Measurements from ENCODE around the gene PCDHGA11.
"Not testable (repeated sequence)": the region's sequence is repeated elsewhere in the genome, so short reads cannot be mapped to it uniquely, and the experiment has no call there.

Gene PCDHGA11

GRCh38 chr5:141432726-141433125, 11.9 kb downstream of the PCDHGA11 start:
- not testable (repeated sequence) for DNase-seq

DNA sequence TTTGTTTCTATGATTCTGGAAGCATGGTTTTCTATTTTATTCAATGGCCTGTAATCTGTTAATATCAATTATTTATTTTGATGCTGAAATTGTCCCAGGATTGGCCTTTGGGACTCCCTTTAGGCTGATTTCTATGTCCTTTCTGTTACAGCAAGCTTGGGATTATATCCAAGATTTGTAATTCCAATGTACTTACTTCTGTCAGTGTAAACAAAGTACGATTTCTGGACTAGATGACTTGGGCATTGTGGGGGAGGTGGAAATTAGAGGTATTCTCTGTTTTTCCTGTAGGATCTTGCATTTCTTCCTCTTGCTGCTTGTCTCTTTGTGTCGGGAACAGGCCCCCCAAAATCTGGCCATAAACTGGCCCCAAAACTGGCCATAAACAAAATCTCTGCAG, 13.2 kb downstream of the PCDHGA11 start:
- no peak for DNase-seq

DNA sequence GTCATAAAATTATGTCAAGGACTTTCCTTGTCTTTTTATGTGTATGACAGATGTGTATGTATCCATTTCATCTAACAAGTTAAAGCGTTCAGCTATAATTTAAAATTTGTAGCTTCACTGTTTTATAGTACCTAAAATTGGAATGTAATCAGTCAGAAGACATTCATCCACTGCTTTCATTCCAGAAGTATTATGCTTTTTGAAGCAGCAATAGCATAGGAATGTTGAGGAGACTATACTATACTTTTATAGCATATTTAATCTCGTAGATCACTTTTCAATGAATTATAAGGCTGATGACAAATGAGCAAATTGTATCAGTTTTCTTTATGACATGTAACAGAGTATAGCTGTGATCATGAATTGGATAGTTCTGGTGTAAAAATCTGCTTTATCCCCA, 16.4 kb downstream of the PCDHGA11 start:
- no peak for DNase-seq

GRCh38 chr5:141439411-141440141, 18.7 kb downstream of the PCDHGA11 start:
- no peak for DNase-seq

DNA sequence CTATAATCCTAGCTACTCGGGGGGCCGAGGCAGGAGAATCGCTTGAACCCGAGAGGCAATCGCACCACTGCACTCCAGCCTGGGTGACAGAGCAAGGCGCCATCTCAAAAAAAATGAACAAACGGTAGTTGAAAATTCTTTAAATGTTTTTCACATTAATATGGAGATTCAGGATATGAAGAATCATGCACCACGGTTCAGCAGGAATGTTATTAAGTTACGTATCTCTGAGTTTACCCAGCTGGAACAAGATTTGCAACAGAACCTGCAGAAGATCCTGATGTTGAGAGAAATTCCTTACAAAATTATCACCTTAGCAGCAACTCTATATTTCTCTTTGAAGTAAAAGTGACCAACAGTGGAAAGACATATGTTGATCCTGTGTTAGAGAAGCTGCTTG, 19.5 kb downstream of the PCDHGA11 start:
- DNase-seq = no peak

- no peak for DNase-seq
Observed at GRCh38 chr5:141441571-141442170, 20.8 kb downstream of the PCDHGA11 start.

DNA sequence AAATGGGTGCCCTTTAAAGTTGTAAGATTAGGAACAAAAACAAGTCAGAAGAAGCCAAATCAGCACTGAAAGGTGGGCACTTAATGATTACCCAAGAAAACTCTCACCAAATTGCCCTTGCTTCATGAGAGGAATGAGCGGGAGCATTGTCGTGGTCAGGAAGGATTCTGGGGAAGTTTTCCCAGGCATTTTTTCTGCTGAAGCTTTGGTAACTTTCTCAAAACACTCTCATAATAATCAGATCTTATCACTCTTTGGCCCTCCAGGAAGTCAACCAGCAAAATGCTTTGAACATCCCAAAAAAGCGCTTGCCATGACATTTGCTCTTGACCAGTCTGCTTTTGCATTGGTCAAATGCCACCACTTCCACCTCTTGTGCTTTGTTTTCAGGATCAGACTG, 44.5 kb downstream of the PCDHGA11 start:
- DNase-seq = no peak

Data from femur (tissue), 1 donor.